Measurements from ENCODE around the gene PDE10A. TPM values are rescaled to one million over a fixed set of nuclear protein-coding genes. Genes with fewer than 3 reads are reported as not detected.

Gene PDE10A
- total RNA-seq, 1 experiment from 2014 or later: 0.31 TPM

GRCh38 chr6:165655191-165655590 is 7.8 kb downstream of the PDE10A start:
- Histone ChIP-seq H2BK12ac (ENCODE audit: insufficient read length, low read depth, low read length) (no peak overlapping the region), H2BK15ac (ENCODE audit: low read depth, low read length) (no peak overlapping the region), H2BK5ac (ENCODE audit: insufficient read length, low read length) (no peak overlapping the region), H2AK5ac (ENCODE audit: insufficient read length, low read length) (no peak overlapping the region), H4K5ac (ENCODE audit: insufficient read length, low read depth, low read length) (no peak overlapping the region), H3K18ac (ENCODE audit: insufficient read length, low read depth, low read length) (no peak overlapping the region), H4K91ac (ENCODE audit: insufficient read length, low read depth, low read length) (no peak overlapping the region), H3K9ac (ENCODE audit: extremely low read depth, insufficient read length, low read length) (no peak overlapping the region), H4K8ac (replicated peaks; ENCODE audit: insufficient read length, low read depth, low read length) (no peak overlapping the region), H3K23ac (ENCODE audit: insufficient read length, low read depth, low read length) (no peak overlapping the region), H3K27me3 (ENCODE audit: insufficient read depth, low read length) (peaks cover 19% of the 10 kb centered on the region), H3K79me2 (ENCODE audit: insufficient read depth, low read length) (no peaks in the 10 kb centered on the region), H3K4ac (ENCODE audit: low read depth, low read length) (no peak overlapping the region), H2AFZ (ENCODE audit: low read length) (no peak overlapping the region), H3K23me2 (ENCODE audit: insufficient read length, low read depth, low read length, poor library complexity, severe bottlenecking) (peaks cover 2% of the 10 kb centered on the region), H3T11ph (ENCODE audit: low read length) (no peak overlapping the region), H2BK20ac (ENCODE audit: low read depth, low read length, poor library complexity, severe bottlenecking) (no peak overlapping the region), H3K9me3 (ENCODE audit: control insufficient read depth, low read depth, low read length) (no peaks in the 10 kb centered on the region), H3K79me1 (ENCODE audit: insufficient read depth, low read depth, low read length, poor library complexity, severe bottlenecking) (no peaks in the 10 kb centered on the region), H3K14ac (ENCODE audit: insufficient read depth, low read length) (no peak overlapping the region), H3K27ac (ENCODE audit: insufficient read length, low read depth, low read length) (no peak overlapping the region), H3K56ac (ENCODE audit: insufficient read length, low read depth, low read length) (no peak overlapping the region), H2BK120ac (ENCODE audit: low read depth, low read length, poor library complexity, severe bottlenecking) (no peak overlapping the region), H3K4me2 (ENCODE audit: insufficient read depth, insufficient read length, low read length) (no peak overlapping the region), H4K20me1 (ENCODE audit: control insufficient read depth, insufficient read depth, insufficient read length) (no peaks in the 10 kb centered on the region), H3K4me1 (ENCODE audit: insufficient read depth, low read length) (no peaks in the 10 kb centered on the region)
- Mint-ChIP-seq H3K4me1 (peaks cover 5 to 17% of the 10 kb centered on the region in 2 experiments; a peak in 3 of 4 replicates), H3K27me3 (ENCODE audit: low read depth) (peaks cover 36% of the 10 kb centered on the region), H3K9me3 (no peaks in the 10 kb centered on the region; a peak in 1 of 5 replicates), H3K36me3 (ENCODE audit: insufficient read depth in 1 of 3, low read depth in 3 of 3) (peaks cover 0 to 4% (median 0%) of the 10 kb centered on the region in 3 experiments; a peak in 1 of 7 replicates), H3K27ac (no peak overlapping the region), H3K4me3 (no peak overlapping the region)
- WGBS (ENCODE audit: extremely low coverage, insufficient read length, low lambda C conversion rate): no CpG with 5 or more reads among the region's 11 CpGs
- DNase-seq: no peak
- TF ChIP-seq, protein P1, sequence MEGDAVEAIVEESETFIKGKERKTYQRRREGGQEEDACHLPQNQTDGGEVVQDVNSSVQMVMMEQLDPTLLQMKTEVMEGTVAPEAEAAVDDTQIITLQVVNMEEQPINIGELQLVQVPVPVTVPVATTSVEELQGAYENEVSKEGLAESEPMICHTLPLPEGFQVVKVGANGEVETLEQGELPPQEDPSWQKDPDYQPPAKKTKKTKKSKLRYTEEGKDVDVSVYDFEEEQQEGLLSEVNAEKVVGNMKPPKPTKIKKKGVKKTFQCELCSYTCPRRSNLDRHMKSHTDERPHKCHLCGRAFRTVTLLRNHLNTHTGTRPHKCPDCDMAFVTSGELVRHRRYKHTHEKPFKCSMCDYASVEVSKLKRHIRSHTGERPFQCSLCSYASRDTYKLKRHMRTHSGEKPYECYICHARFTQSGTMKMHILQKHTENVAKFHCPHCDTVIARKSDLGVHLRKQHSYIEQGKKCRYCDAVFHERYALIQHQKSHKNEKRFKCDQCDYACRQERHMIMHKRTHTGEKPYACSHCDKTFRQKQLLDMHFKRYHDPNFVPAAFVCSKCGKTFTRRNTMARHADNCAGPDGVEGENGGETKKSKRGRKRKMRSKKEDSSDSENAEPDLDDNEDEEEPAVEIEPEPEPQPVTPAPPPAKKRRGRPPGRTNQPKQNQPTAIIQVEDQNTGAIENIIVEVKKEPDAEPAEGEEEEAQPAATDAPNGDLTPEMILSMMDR (conservative IDR thresholded peaks at IDR 0.05): no peak

Measured in H9 (cell line).